ENCODE results near the gene PUSL1. TPM values are rescaled to one million over a fixed set of nuclear protein-coding genes. Genes with fewer than 3 reads are reported as not detected.

The PUSL1 gene
- 10 to 100 TPM; 17.0 to 17.6 TPM for total RNA-seq

- peak within 1 kb of the TSS; percentile 77 for H3K27ac Mint-ChIP-seq
Observed at GRCh38 chr1:1307923-1308755, at the start of gene PUSL1, which contains the start of gene ACAP3. Gene PUSL1 (plus strand): TSS chr1:1308597. CDS start chr1:1308644, 47 bp downstream. Gene ACAP3 (minus strand): TSS chr1:1307930. CDS start chr1:1307815, 115 bp downstream.

GRCh38 chr1:1259119-1259488, 49.3 kb upstream of the PUSL1 start:
- Mint-ChIP-seq H3K27ac (no peak overlapping the region), H3K4me3 (no peak overlapping the region), H3K36me3 (ENCODE audit: low read depth) (peaks cover 32% of the 10 kb centered on the region), H3K9me3 (no peaks in the 10 kb centered on the region), H3K4me1 (ENCODE audit: low read depth) (peaks cover 8% of the 10 kb centered on the region), H3K27me3 (ENCODE audit: low read depth) (no peaks in the 10 kb centered on the region)
- intact Hi-C loops (cut with micrococcal nuclease), result no loop called here
- no peak for DNase-seq
- CTCF ChIA-PET, result no interaction called here

More at GRCh38 chr1:1307923-1308755, at the start of gene PUSL1, which contains the start of gene ACAP3:
- peak; percentile 88 for DNase-seq
- intact Hi-C loops (cut with micrococcal nuclease), result loop anchor here (1.0 to 5.0 kb wide), 9 partner anchors 16 to 308 kb away; partner anchors contain the start of genes AURKAIP1, B3GALT6, C1orf159 and CPTP
- H3K36me3 Mint-ChIP-seq (ENCODE audit: low read depth), result peaks cover 3% of the 10 kb centered on the region
- CTCF ChIA-PET, result interaction anchor here (1.3 kb wide), 1 partner anchor 38 kb away, joined by 5 read pairs; no protein-coding TSS in a partner anchor
- no peaks in the 10 kb centered on the region for H3K9me3 Mint-ChIP-seq
- no peaks in the 10 kb centered on the region for H3K27me3 Mint-ChIP-seq (ENCODE audit: low read depth)
- peak within 1 kb of the TSS; percentile 79 for H3K4me3 Mint-ChIP-seq
- peaks cover 23% of the 10 kb centered on the region for H3K4me1 Mint-ChIP-seq (ENCODE audit: low read depth)

GRCh38 chr1:1259540-1259939, 48.9 kb upstream of the PUSL1 start:
- CTCF ChIA-PET, result interaction anchor here (2.1 kb wide), 1 partner anchor 137 kb away, joined by 9 read pairs; no protein-coding TSS in a partner anchor
- Mint-ChIP-seq H3K27me3 (ENCODE audit: low read depth) (no peaks in the 10 kb centered on the region), H3K36me3 (ENCODE audit: low read depth) (peaks cover 32% of the 10 kb centered on the region), H3K4me3 (no peak overlapping the region), H3K4me1 (ENCODE audit: low read depth) (peaks cover 8% of the 10 kb centered on the region), H3K9me3 (no peaks in the 10 kb centered on the region), H3K27ac (no peak overlapping the region)
- intact Hi-C loops (cut with micrococcal nuclease), result no loop called here
- DNase-seq, result no peak

- Mint-ChIP-seq H3K9me3 (no peaks in the 10 kb centered on the region), H3K4me1 (ENCODE audit: low read depth) (peaks cover 8% of the 10 kb centered on the region), H3K27me3 (ENCODE audit: low read depth) (no peaks in the 10 kb centered on the region), H3K4me3 (no peak overlapping the region), H3K36me3 (ENCODE audit: low read depth) (peaks cover 30% of the 10 kb centered on the region), H3K27ac (no peak overlapping the region)
- CTCF ChIA-PET, result interaction anchor here (2.1 kb wide), 1 partner anchor 138 kb away, joined by 9 read pairs; no protein-coding TSS in a partner anchor
- intact Hi-C loops (cut with micrococcal nuclease), result no loop called here
- DNase-seq, result no peak
Observed at GRCh38 chr1:1259951-1260600, 48.3 kb upstream of the PUSL1 start.

GRCh38 chr1:1260843-1261560, 47.4 kb upstream of the PUSL1 start:
- no peak for DNase-seq
- no peaks in the 10 kb centered on the region for H3K27me3 Mint-ChIP-seq (ENCODE audit: low read depth)
- intact Hi-C loops (cut with micrococcal nuclease), result no loop called here
- peak overlapping the region; percentile 50 for H3K27ac Mint-ChIP-seq
- CTCF ChIA-PET, result interaction anchor here (1.2 to 2.1 kb wide), 2 partner anchors 31 to 139 kb away, joined by 3 to 9 read pairs; no protein-coding TSS in a partner anchor
- no peak overlapping the region for H3K4me3 Mint-ChIP-seq
- peaks cover 8% of the 10 kb centered on the region for H3K4me1 Mint-ChIP-seq (ENCODE audit: low read depth)
- peaks cover 30% of the 10 kb centered on the region for H3K36me3 Mint-ChIP-seq (ENCODE audit: low read depth)
- no peaks in the 10 kb centered on the region for H3K9me3 Mint-ChIP-seq

GRCh38 chr1:1262071-1262470, 46.3 kb upstream of the PUSL1 start:
- Mint-ChIP-seq H3K4me3 (no peak overlapping the region), H3K9me3 (no peaks in the 10 kb centered on the region), H3K4me1 (ENCODE audit: low read depth) (peaks cover 8% of the 10 kb centered on the region), H3K36me3 (ENCODE audit: low read depth) (peaks cover 30% of the 10 kb centered on the region), H3K27ac (no peak overlapping the region), H3K27me3 (ENCODE audit: low read depth) (no peaks in the 10 kb centered on the region)
- DNase-seq, result no peak
- intact Hi-C loops (cut with micrococcal nuclease), result no loop called here
- CTCF ChIA-PET, result no interaction called here

- Mint-ChIP-seq H3K9me3 (no peaks in the 10 kb centered on the region), H3K27ac (no peak overlapping the region), H3K36me3 (ENCODE audit: low read depth) (peaks cover 30% of the 10 kb centered on the region), H3K4me1 (ENCODE audit: low read depth) (peaks cover 8% of the 10 kb centered on the region), H3K27me3 (ENCODE audit: low read depth) (no peaks in the 10 kb centered on the region), H3K4me3 (no peak overlapping the region)
- intact Hi-C loops (cut with micrococcal nuclease), result no loop called here
- CTCF ChIA-PET, result no interaction called here
- no peak for DNase-seq
Observed at GRCh38 chr1:1262758-1263157, 45.6 kb upstream of the PUSL1 start.

GRCh38 chr1:1264026-1264425, 44.4 kb upstream of the PUSL1 start:
- Mint-ChIP-seq H3K9me3 (no peaks in the 10 kb centered on the region), H3K4me3 (no peak overlapping the region), H3K27ac (no peak overlapping the region), H3K27me3 (ENCODE audit: low read depth) (no peaks in the 10 kb centered on the region), H3K4me1 (ENCODE audit: low read depth) (peaks cover 11% of the 10 kb centered on the region), H3K36me3 (ENCODE audit: low read depth) (peaks cover 30% of the 10 kb centered on the region)
- intact Hi-C loops (cut with micrococcal nuclease), result no loop called here
- no peak for DNase-seq
- CTCF ChIA-PET, result interaction anchor here (0.6 kb wide), 1 partner anchor 144 kb away, joined by 3 read pairs; no protein-coding TSS in a partner anchor

GRCh38 chr1:1264868-1265272, 43.5 kb upstream of the PUSL1 start:
- Mint-ChIP-seq H3K27me3 (ENCODE audit: low read depth) (no peaks in the 10 kb centered on the region), H3K36me3 (ENCODE audit: low read depth) (peaks cover 27% of the 10 kb centered on the region), H3K9me3 (no peaks in the 10 kb centered on the region), H3K4me1 (ENCODE audit: low read depth) (peaks cover 12% of the 10 kb centered on the region), H3K27ac (no peak overlapping the region), H3K4me3 (no peak overlapping the region)
- CTCF ChIA-PET, result no interaction called here
- DNase-seq, result peak; percentile 40
- intact Hi-C loops (cut with micrococcal nuclease), result no loop called here

- H3K27ac Mint-ChIP-seq, result no peak overlapping the region
- DNase-seq, result no peak
- peaks cover 33% of the 10 kb centered on the region for H3K4me1 Mint-ChIP-seq (ENCODE audit: low read depth)
- H3K36me3 Mint-ChIP-seq (ENCODE audit: low read depth), result peaks cover 29% of the 10 kb centered on the region
- intact Hi-C loops (cut with micrococcal nuclease), result no loop called here
- no peaks in the 10 kb centered on the region for H3K9me3 Mint-ChIP-seq
- H3K4me3 Mint-ChIP-seq, result no peak overlapping the region
- H3K27me3 Mint-ChIP-seq (ENCODE audit: low read depth), result no peaks in the 10 kb centered on the region
- CTCF ChIA-PET, result no interaction called here
Observed at GRCh38 chr1:1267488-1268283, 40.7 kb upstream of the PUSL1 start.

- Mint-ChIP-seq H3K4me3 (no peak overlapping the region), H3K27me3 (ENCODE audit: low read depth) (no peaks in the 10 kb centered on the region), H3K4me1 (ENCODE audit: low read depth) (peaks cover 36% of the 10 kb centered on the region), H3K36me3 (ENCODE audit: low read depth) (peaks cover 27% of the 10 kb centered on the region), H3K27ac (no peak overlapping the region), H3K9me3 (no peaks in the 10 kb centered on the region)
- no peak for DNase-seq
- intact Hi-C loops (cut with micrococcal nuclease), result no loop called here
- CTCF ChIA-PET, result no interaction called here
Observed at GRCh38 chr1:1268284-1268682, 40.1 kb upstream of the PUSL1 start.

All from activated naive CD4-positive, alpha-beta T cell treated with anti-CD3 and anti-CD28 coated beads for 36 hours (primary cell).